GM12878 (cell line): ENCODE measurements around the gene FUS. TPM values are rescaled to one million over a fixed set of nuclear protein-coding genes. Genes with fewer than 3 reads are reported as not detected.

Experiments used
- ATF7 ChIP-seq: fragments of 450-650 bp; IDR thresholded peaks from 2 replicates; pipeline ENCODE4 v1.6.1; 2016; ENCODE audit warnings: low read depth, mild to moderate bottlenecking
- BACH1 ChIP-seq: fragments of 450-650 bp; IDR thresholded peaks from 2 replicates; pipeline ENCODE4 v1.6.1; 2017; ENCODE audit warnings: mild to moderate bottlenecking, borderline replicate concordance
- DPF2 ChIP-seq: fragments of 450-650 bp; IDR thresholded peaks from 2 replicates; pipeline ENCODE4 v1.6.1; 2017; ENCODE audit warnings: mild to moderate bottlenecking
- EGR1 ChIP-seq, 2 experiments: IDR thresholded peaks; 1 replicate in 1 of 2; 2 replicates in 1 of 2; pipeline ENCODE4 v1.6.1; 2011 to 2012; ENCODE audit warnings: low read depth in 2 of 2, low read length in 2 of 2, borderline replicate concordance in 1 of 2, mild to moderate bottlenecking in 1 of 2, moderate library complexity in 1 of 2
- ETV6 ChIP-seq, 2 experiments: fragments of 450-650 bp in 1 of 2; IDR thresholded peaks in 1 of 2; conservative IDR thresholded peaks in 1 of 2; 2 replicates each; pipeline ENCODE4 v1.6.1; 2014; ENCODE audit warnings: antibody characterized with exemption in 1 of 2, borderline replicate concordance in 1 of 2, low read depth in 1 of 2, mild to moderate bottlenecking in 1 of 2, moderate library complexity in 1 of 2
- FOXM1 ChIP-seq: IDR thresholded peaks from 2 replicates; pipeline ENCODE4 v1.6.1; 2012; ENCODE audit warnings: low read depth, mild to moderate bottlenecking, inconsistent platforms, low read length, moderate library complexity
- HCFC1 ChIP-seq: fragments of 150-350 bp; IDR thresholded peaks from 2 replicates; pipeline ENCODE4 v1.6.1; 2014; ENCODE audit warnings: low read length
- IRF4 ChIP-seq: IDR thresholded peaks from 2 replicates; pipeline ENCODE4 v1.6.1; 2011; ENCODE audit warnings: low read depth, low read length
- JUNB ChIP-seq: IDR thresholded peaks from 2 replicates; pipeline ENCODE4 v1.6.1; 2016; ENCODE audit warnings: antibody characterized with exemption, mild to moderate bottlenecking
- MTA2 ChIP-seq: fragments of 450-650 bp; IDR thresholded peaks from 2 replicates; pipeline ENCODE4 v1.6.1; 2016; ENCODE audit warnings: low read depth, mild to moderate bottlenecking, moderate library complexity
- MYB ChIP-seq: fragments of 150-350 bp; IDR thresholded peaks from 2 replicates; pipeline ENCODE4 v1.6.1; 2014; ENCODE audit warnings: mild to moderate bottlenecking, low read depth, low read length, borderline replicate concordance
- NFIC ChIP-seq: IDR thresholded peaks from 2 replicates; pipeline ENCODE4 v1.6.1; 2012; ENCODE audit warnings: low read depth, mild to moderate bottlenecking, inconsistent platforms, low read length, moderate library complexity
- RB1 ChIP-seq: fragments of 450-650 bp; formaldehyde crosslinking; IDR thresholded peaks from 2 replicates; pipeline ENCODE4 v1.6.1; 2017; ENCODE audit warnings: mild to moderate bottlenecking, borderline replicate concordance
- RBBP5 ChIP-seq: fragments of 200-600 bp; sonication (generic); conservative IDR thresholded peaks from 2 replicates; pipeline ENCODE4 v1.6.1; 2016
- RUNX3 ChIP-seq: IDR thresholded peaks from 2 replicates; pipeline ENCODE4 v1.6.1; 2012; ENCODE audit warnings: low read length, inconsistent platforms
- SUZ12 ChIP-seq: fragments of 200-600 bp; sonication (generic); IDR thresholded peaks from one replicate; pipeline ENCODE4 v1.6.1; 2018; ENCODE audit warnings: antibody characterized with exemption, mild to moderate bottlenecking; ENCODE audit not compliant: unreplicated experiment
- TCF12 ChIP-seq: IDR thresholded peaks from 2 replicates; pipeline ENCODE4 v1.6.1; 2011; ENCODE audit warnings: low read depth, mild to moderate bottlenecking, low read length
- TCF7 ChIP-seq: IDR thresholded peaks from 2 replicates; pipeline ENCODE4 v1.6.1; 2014; ENCODE audit warnings: antibody characterized with exemption, borderline replicate concordance
- polyA plus RNA-seq, 11 experiments: library from polyadenylated mRNA; depleted of rRNA in 4 of 11; unstranded in 6 of 11; stranded (reverse) in 5 of 11; fragments of >200 nt; fragmentation: Nextera tagmentation in 4 of 11; fragmentation: Illumina TruSeq in 1 of 11; extraction: Ambion mirVana in 4 of 11; extraction: Trizol in 1 of 11; gene quantifications; 1 replicate in 1 of 11; 2 replicates in 10 of 11; pipeline versions ENCODE4 v1.2.1 to v1.2.3, GENCODE V29; 2011 to 2016; ENCODE audit warnings: inconsistent platforms in 2 of 11, missing spikeins in 2 of 11, low read depth in 1 of 11
- total RNA-seq, 4 experiments: library from RNA; depleted of rRNA in 3 of 4; stranded (reverse); fragments of >200 nt in 3 of 4; fragmentation: Illumina TruSeq in 1 of 4; extraction: Trizol in 1 of 4; gene quantifications; 2 replicates each; pipeline versions ENCODE4 v1.2.1 to v1.2.3, GENCODE V29; 2013 to 2021
- TF ChIP-seq, protein P1 (sequence below): IDR thresholded peaks from 2 replicates; pipeline ENCODE4 v1.6.1; 2012; ENCODE audit warnings: low read depth, low read length, improper control_type of control experiment
- TF ChIP-seq, protein P2 (sequence below): fragments of 450-650 bp; conservative IDR thresholded peaks from 2 replicates; pipeline ENCODE4 v1.6.1; 2017; ENCODE audit warnings: mild to moderate bottlenecking, moderate library complexity
- TF ChIP-seq, protein P3 (sequence below): fragments of 450-650 bp; formaldehyde crosslinking; IDR thresholded peaks from 2 replicates; pipeline ENCODE4 v1.4.0; 2022; ENCODE audit warnings: mild to moderate bottlenecking, moderate library complexity
- TF ChIP-seq, protein P4 (sequence below): fragments of 450-650 bp; IDR thresholded peaks from 2 replicates; pipeline ENCODE4 v1.6.1; 2016; ENCODE audit warnings: mild to moderate bottlenecking

FUS gene
- total and polyA plus RNA-seq, 10 of the 15 experiments (the other 5 are each of a cell fraction or from before 2014, with no cell fraction given), result 46.8 to 521 (median 347) TPM

DNA sequence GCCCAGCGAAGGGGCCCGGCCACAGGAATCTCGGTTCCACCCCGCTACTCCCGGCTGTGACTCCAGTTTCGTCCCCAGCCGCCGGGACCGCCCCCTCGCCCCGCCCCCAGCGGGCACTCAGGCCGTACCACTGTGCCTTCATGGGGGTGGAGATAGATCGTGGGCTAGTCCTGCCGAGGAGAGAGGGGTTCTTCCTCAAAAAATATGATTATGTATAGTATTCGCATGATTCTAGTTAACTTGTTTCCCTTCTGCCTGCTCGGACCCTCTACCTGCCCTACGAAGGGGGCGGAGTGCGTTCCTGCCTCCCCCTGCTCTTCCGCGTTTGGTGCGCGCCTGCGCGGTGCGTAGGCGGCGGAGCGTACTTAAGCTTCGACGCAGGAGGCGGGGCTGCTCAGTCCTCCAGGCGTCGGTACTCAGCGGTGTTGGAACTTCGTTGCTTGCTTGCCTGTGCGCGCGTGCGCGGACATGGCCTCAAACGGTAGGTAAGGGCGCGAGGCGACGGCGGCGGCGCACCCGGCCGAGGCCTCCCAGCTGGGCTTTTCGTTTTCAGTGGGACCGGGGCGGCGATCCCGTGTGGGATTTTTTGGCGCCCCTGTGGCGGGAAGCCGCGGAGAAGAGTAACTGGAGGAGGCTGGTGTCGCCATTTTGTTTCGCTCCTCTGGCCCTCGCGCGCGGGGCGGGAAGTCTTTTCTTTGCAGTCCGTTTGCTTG, at the start of gene FUS (continued):
- TF ChIP-seq MTA2, result peak; percentile 66; the same call in 1 of the 2 replicates
- no peak for TF ChIP-seq SUZ12
- no peak; a peak in 1 of 4 replicates for TF ChIP-seq ETV6 (conservative IDR thresholded peaks at IDR 0.05 in 1 of 2, IDR thresholded peaks at IDR 0.05 in 1 of 2; ENCODE audit: borderline replicate concordance in 1 of 2, low read depth in 1 of 2)
- peak; percentile 96 for TF ChIP-seq BACH1
- TF ChIP-seq DPF2, result peak; percentile 26; the same call in 1 of the 2 replicates
- peak; percentile 63 for TF ChIP-seq HCFC1
- peak; percentile 84 for TF ChIP-seq FOXM1
- TF ChIP-seq, protein P1, sequence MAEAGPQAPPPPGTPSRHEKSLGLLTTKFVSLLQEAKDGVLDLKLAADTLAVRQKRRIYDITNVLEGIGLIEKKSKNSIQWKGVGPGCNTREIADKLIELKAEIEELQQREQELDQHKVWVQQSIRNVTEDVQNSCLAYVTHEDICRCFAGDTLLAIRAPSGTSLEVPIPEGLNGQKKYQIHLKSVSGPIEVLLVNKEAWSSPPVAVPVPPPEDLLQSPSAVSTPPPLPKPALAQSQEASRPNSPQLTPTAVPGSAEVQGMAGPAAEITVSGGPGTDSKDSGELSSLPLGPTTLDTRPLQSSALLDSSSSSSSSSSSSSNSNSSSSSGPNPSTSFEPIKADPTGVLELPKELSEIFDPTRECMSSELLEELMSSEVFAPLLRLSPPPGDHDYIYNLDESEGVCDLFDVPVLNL, result 0 out of 2 replicates have a peak, but pooled peaks have one; percentile 10
- TF ChIP-seq IRF4, result peak; percentile 29; the same call in 1 of the 2 replicates
- peak; percentile 38 for TF ChIP-seq RUNX3
- TF ChIP-seq EGR1 (IDR thresholded peaks at IDR 0.05; ENCODE audit: borderline replicate concordance in 1 of 2, low read depth in 2 of 2, low read length in 2 of 2), result peak; percentile 93 to 100
- TF ChIP-seq, protein P2, sequence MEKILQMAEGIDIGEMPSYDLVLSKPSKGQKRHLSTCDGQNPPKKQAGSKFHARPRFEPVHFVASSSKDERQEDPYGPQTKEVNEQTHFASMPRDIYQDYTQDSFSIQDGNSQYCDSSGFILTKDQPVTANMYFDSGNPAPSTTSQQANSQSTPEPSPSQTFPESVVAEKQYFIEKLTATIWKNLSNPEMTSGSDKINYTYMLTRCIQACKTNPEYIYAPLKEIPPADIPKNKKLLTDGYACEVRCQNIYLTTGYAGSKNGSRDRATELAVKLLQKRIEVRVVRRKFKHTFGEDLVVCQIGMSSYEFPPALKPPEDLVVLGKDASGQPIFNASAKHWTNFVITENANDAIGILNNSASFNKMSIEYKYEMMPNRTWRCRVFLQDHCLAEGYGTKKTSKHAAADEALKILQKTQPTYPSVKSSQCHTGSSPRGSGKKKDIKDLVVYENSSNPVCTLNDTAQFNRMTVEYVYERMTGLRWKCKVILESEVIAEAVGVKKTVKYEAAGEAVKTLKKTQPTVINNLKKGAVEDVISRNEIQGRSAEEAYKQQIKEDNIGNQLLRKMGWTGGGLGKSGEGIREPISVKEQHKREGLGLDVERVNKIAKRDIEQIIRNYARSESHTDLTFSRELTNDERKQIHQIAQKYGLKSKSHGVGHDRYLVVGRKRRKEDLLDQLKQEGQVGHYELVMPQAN, result peak; percentile 86
- no peak for TF ChIP-seq JUNB
- TF ChIP-seq MYB, result 0 out of 2 replicates have a peak, but pooled peaks have one; percentile 20
- no peak; the same call in 1 of the 2 replicates for TF ChIP-seq TCF7
- TF ChIP-seq NFIC, result no peak; the same call in 1 of the 2 replicates
- TF ChIP-seq RBBP5, result peak; percentile 64; the same call in 1 of the 2 replicates
- peak; percentile 84; the same call in 1 of the 2 replicates for TF ChIP-seq RB1
- TF ChIP-seq, protein P3, sequence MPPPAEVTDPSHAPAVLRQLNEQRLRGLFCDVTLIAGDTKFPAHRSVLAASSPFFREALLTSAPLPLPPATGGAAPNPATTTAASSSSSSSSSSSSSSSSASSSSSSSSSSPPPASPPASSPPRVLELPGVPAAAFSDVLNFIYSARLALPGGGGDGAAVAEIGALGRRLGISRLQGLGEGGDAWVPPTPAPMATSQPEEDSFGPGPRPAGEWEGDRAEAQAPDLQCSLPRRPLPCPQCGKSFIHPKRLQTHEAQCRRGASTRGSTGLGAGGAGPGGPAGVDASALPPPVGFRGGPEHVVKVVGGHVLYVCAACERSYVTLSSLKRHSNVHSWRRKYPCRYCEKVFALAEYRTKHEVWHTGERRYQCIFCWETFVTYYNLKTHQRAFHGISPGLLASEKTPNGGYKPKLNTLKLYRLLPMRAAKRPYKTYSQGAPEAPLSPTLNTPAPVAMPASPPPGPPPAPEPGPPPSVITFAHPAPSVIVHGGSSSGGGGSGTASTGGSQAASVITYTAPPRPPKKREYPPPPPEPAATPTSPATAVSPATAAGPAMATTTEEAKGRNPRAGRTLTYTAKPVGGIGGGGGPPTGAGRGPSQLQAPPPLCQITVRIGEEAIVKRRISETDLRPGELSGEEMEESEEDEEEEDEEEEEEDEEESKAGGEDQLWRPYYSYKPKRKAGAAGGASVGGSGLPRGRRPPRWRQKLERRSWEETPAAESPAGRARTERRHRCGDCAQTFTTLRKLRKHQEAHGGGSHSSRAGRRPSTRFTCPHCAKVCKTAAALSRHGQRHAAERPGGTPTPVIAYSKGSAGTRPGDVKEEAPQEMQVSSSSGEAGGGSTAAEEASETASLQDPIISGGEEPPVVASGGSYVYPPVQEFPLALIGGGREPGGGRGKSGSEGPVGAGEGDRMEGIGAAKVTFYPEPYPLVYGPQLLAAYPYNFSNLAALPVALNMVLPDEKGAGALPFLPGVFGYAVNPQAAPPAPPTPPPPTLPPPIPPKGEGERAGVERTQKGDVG (CRISPR knock-in tag), result no peak
- TF ChIP-seq, protein P4, sequence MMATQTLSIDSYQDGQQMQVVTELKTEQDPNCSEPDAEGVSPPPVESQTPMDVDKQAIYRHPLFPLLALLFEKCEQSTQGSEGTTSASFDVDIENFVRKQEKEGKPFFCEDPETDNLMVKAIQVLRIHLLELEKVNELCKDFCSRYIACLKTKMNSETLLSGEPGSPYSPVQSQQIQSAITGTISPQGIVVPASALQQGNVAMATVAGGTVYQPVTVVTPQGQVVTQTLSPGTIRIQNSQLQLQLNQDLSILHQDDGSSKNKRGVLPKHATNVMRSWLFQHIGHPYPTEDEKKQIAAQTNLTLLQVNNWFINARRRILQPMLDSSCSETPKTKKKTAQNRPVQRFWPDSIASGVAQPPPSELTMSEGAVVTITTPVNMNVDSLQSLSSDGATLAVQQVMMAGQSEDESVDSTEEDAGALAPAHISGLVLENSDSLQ, result no peak
- peak; percentile 96 for TF ChIP-seq TCF12
- TF ChIP-seq ATF7, result peak; percentile 100
